Smooth muscle cell of the coronary artery (primary cell): Measurements from ENCODE around the gene C16orf92. TPM values are rescaled to one million over a fixed set of nuclear protein-coding genes. Genes with fewer than 3 reads are reported as not detected.

Experiments used
- total RNA-seq: library from RNA; depleted of rRNA; stranded (reverse); fragments of >200 nt; gene quantifications from 2 replicates; pipeline ENCODE4 v1.2.3, GENCODE V29; 2014; ENCODE audit warnings: low replicate concordance

Gene C16orf92, protein sequence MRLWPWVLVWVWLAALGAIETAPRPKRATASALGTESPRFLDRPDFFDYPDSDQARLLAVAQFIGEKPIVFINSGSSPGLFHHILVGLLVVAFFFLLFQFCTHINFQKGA
- not detected in 2 replicates for total RNA-seq

DNA sequence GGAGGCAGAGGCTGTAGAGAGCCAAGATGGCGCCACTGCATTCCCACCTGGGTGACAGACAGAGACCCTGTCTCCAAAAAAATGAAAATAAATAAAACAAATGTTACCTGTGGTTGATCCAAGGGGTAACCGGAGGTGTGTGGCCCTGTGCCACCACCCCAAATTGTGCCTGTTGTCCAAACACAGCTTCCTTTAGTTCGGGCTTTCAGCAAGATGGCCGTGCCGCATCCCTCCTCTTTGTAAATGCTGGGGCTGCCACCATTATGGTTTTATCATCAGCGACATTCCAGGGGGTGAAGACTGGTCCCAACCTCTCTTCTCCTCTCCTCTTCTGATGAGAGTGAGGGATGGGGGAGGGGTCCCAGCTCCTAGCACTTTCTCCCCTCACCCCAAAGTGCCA is at the start of gene C16orf92:
C16orf92 (plus strand) TSS at position 312 of the 400 bp plus-strand sequence. CDS start 143 bp downstream, outside the sequence.

DNA sequence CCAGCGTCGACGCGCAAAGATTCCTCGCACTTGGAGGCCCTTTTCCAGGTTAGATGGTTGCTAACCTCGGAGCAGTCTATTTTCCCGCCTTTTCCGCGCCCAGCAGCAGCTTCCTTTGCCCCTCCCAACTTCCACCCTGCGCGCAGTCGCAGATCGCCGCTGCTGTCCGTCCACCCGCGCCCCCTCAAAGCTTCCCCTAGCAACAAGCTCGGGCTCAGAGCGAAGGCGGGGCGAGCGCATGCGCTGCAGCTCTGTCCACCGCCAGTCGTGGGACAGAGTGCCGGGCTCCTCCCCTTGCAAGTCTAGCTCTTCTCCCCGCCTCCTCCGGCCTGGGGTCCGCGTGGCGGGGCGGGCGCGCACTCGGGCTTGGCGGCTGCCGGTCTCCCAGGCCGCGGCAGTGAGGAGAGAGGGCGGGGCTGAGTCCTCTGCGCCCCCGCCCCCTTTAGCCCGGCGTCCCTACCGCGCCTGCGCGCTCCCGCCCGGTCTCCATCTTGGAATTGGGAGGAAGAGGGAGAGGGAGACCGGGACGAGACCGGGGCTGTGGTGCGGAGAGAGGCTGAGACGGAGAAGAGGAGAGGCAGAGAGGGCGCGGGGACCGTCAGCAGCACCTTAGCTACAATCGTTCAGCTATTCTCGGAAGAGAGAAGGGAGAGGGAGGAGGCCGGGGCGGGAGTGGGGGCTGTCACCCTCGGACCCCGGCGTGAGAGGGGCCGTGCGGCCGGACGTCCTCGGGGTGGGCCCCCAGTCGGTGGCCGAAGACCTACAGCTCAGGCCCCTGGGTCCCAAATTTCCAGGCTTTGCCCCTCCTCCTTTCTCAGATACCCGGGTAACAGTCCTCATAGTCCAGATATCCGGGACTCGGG is 49.4 kb upstream of the C16orf92 start, which contains the start of gene TAOK2:
TAOK2 (plus strand) TSS at position 485 of the 863 bp plus-strand sequence. CDS start 3,905 bp downstream, outside the sequence.

GRCh38 chr16:29995324-29995910 is 27.6 kb upstream of the C16orf92 start, which contains the start of gene HIRIP3:
HIRIP3 (minus strand) TSS chr16:29995617; CDS start chr16:29995605, 12 bp downstream.

GRCh38 chr16:29995911-29996765 is 26.9 kb upstream of the C16orf92 start, which contains the start of gene INO80E:
INO80E (plus strand) TSS chr16:29996241; CDS start chr16:29996311, 70 bp downstream.

DNA sequence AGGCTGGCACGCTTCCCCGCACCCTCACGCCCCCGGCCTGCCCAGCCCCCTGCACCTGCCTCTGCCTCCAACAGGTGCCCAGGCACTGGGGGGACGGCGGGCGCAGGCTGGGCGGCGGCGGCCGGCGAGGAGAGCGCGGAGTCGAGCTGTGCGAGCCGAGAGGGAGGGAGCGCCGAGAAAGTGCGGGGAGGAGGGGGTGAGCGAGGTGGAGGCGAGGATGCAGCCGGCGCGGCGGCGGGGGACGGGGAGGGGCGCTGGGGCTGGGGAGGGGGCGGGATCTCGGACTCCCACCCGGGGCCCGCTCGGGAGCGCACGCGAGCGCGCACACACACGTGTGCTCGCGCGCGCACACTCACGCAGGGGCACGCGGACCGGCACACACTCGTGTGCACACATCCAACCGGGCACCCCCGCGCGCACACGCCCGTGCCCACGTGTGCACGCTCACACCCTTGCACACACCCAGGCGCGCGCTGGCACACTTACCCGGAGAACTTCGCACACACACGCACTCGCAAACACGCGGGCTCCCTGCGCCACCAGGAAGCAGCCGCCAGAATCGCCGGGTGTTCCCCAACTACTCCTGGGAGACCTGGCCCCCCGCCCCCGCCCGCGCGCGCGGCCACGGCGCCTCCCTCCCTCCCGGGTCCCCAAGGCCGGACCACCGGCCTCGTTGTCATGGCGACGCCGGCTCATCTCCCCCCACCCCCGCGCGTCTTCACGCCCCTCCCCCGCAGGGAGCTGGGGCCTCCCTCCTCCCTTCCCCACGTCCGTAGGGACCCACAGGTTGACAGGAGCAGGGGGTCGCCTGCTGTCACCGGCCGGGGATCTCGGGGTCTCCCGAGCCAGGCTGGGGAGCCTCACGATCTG is 11.9 kb upstream of the C16orf92 start, which contains the start of gene DOC2A:
DOC2A (minus strand) TSS at position 184 of the 870 bp plus-strand sequence. CDS start 805 bp downstream, outside the sequence.

DNA sequence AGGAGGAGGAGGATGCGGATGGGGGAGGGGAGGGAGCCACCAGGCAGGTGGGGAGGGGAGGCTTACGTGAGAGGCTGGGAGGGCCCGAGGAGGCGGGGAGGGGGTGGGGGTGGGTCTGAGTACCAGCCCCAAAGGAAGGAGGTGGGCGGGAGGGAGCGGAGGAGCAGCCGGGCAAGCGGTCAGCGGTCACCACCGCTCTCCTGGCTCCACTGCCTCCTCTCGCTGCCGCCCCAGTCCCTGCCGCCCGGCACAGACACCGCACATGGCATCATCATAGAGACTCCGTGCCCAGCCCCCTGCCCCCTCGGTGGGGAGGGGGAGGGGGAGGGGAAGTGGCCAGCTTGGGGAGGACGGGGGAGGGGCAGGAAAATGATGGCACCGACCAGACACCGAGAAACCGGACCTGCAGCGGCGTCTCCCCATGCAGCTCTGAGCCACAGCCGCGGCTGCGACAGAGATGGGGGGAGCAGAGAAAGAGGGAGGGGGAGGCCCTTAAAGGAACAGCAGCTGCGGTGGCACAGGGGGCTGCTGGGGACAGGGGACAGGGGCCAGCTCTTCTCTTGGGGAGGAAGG is 7.9 kb downstream of the C16orf92 start, which contains the start of gene TLCD3B:
TLCD3B (minus strand) TSS at position 431 of the 573 bp plus-strand sequence. CDS start 744 bp downstream, outside the sequence.

GRCh38 chr16:30065102-30065942 is 42.3 kb downstream of the C16orf92 start, which contains the start of gene ALDOA:
ALDOA (plus strand) TSS chr16:30065760; CDS start chr16:30066898, 1,138 bp downstream.

Other genes with a start within 250 kb of the C16orf92 start
- not detected in 2 replicates for gene ZG16, start 244.9 kb upstream of the C16orf92 start, total RNA-seq
- 8.4 and 20.4 TPM in 2 replicates for gene KIF22, start 232.4 kb upstream of the C16orf92 start, total RNA-seq
- 166 and 189 TPM in 2 replicates for gene MAZ, start 216.7 kb upstream of the C16orf92 start, total RNA-seq
- gene PRRT2, start 211.0 kb upstream of the C16orf92 start, total RNA-seq: 0.38 and 1.6 TPM in 2 replicates
- gene PAGR1, start 207.0 kb upstream of the C16orf92 start, total RNA-seq: 4.4 and 16.9 TPM in 2 replicates
- gene MVP, start 202.7 kb upstream of the C16orf92 start, total RNA-seq: 281 and 542 TPM in 2 replicates
- gene CDIPT, start 160.0 kb upstream of the C16orf92 start, total RNA-seq: 65.0 and 80.7 TPM in 2 replicates
- 2.3 and 6.6 TPM in 2 replicates for gene SEZ6L2, start 123.6 kb upstream of the C16orf92 start, total RNA-seq
- 3.4 and 13.5 TPM in 2 replicates for gene ASPHD1, start 122.7 kb upstream of the C16orf92 start, total RNA-seq
- 4.9 and 5.7 TPM in 2 replicates for gene KCTD13, start 97.0 kb upstream of the C16orf92 start, total RNA-seq
- gene TMEM219, start 61.1 kb upstream of the C16orf92 start, total RNA-seq: 47.5 and 77.3 TPM in 2 replicates
- gene TAOK2, start 49.3 kb upstream of the C16orf92 start, total RNA-seq: 36.0 and 45.1 TPM in 2 replicates
- 5.9 and 6.8 TPM in 2 replicates for gene HIRIP3, start 27.6 kb upstream of the C16orf92 start, total RNA-seq
- 11.5 and 13.8 TPM in 2 replicates for gene INO80E, start 27.0 kb upstream of the C16orf92 start, total RNA-seq
- gene DOC2A, start 12.2 kb upstream of the C16orf92 start, total RNA-seq: 0.08 and 0.23 TPM in 2 replicates
- gene TLCD3B, start 8.1 kb downstream of the C16orf92 start, total RNA-seq: not detected in 2 replicates
- 454 and 683 TPM in 2 replicates for gene ALDOA, start 42.6 kb downstream of the C16orf92 start, total RNA-seq
- 243 and 256 TPM in 2 replicates for gene PPP4C, start 52.8 kb downstream of the C16orf92 start, total RNA-seq
- gene TBX6, start 68.7 kb downstream of the C16orf92 start, total RNA-seq: under 0.01 and 0.12 TPM in 2 replicates
- gene YPEL3, start 73.0 kb downstream of the C16orf92 start, total RNA-seq: 8.1 and 11.5 TPM in 2 replicates
- 0.60 and 4.4 TPM in 2 replicates for gene GDPD3, start 90.3 kb downstream of the C16orf92 start, total RNA-seq
- gene MAPK3, start 100.0 kb downstream of the C16orf92 start, total RNA-seq: 27.1 and 40.4 TPM in 2 replicates
- 0.47 and 1.9 TPM in 2 replicates for gene CORO1A, start 160.4 kb downstream of the C16orf92 start, total RNA-seq
- 23.3 and 43.5 TPM in 2 replicates for gene BOLA2B, start 170.5 kb downstream of the C16orf92 start, total RNA-seq
- 6.2 and 39.7 TPM in 2 replicates for gene SLX1A, start 170.7 kb downstream of the C16orf92 start, total RNA-seq
- gene SULT1A3, start 176.1 kb downstream of the C16orf92 start, total RNA-seq: 1.2 and 1.4 TPM in 2 replicates
- 0.68 and 1.5 TPM in 2 replicates for gene NPIPB13, start 225.3 kb downstream of the C16orf92 start, total RNA-seq